Measurements from ENCODE around the gene ZNF777.

GRCh38 chr7:149490083-149490760 is 29.4 kb upstream of the ZNF777 start:
- no peak for TF ChIP-seq EZH2 (IDR thresholded peaks at IDR 0.05; ENCODE audit: low read length, missing control alignments)
- TF ChIP-seq, protein P1, sequence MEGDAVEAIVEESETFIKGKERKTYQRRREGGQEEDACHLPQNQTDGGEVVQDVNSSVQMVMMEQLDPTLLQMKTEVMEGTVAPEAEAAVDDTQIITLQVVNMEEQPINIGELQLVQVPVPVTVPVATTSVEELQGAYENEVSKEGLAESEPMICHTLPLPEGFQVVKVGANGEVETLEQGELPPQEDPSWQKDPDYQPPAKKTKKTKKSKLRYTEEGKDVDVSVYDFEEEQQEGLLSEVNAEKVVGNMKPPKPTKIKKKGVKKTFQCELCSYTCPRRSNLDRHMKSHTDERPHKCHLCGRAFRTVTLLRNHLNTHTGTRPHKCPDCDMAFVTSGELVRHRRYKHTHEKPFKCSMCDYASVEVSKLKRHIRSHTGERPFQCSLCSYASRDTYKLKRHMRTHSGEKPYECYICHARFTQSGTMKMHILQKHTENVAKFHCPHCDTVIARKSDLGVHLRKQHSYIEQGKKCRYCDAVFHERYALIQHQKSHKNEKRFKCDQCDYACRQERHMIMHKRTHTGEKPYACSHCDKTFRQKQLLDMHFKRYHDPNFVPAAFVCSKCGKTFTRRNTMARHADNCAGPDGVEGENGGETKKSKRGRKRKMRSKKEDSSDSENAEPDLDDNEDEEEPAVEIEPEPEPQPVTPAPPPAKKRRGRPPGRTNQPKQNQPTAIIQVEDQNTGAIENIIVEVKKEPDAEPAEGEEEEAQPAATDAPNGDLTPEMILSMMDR (conservative IDR thresholded peaks at IDR 0.05 in 1 of 2, IDR thresholded peaks at IDR 0.05 in 1 of 2; ENCODE audit: low read depth in 1 of 2, low read length in 2 of 2): no peak

Measured in fibroblast of lung (primary cell).